NCI-H82 treated with DMSO at 0.1 percent for 48 hours (cell line): ENCODE results near the gene TIMM23.

ENCODE experiments used
- DNase-seq: peaks from one replicate; lab custom pipeline; 2025; ENCODE audit not compliant: unreplicated experiment; lab: John Stamatoyannopoulos, UW

The TIMM23 gene

DNA sequence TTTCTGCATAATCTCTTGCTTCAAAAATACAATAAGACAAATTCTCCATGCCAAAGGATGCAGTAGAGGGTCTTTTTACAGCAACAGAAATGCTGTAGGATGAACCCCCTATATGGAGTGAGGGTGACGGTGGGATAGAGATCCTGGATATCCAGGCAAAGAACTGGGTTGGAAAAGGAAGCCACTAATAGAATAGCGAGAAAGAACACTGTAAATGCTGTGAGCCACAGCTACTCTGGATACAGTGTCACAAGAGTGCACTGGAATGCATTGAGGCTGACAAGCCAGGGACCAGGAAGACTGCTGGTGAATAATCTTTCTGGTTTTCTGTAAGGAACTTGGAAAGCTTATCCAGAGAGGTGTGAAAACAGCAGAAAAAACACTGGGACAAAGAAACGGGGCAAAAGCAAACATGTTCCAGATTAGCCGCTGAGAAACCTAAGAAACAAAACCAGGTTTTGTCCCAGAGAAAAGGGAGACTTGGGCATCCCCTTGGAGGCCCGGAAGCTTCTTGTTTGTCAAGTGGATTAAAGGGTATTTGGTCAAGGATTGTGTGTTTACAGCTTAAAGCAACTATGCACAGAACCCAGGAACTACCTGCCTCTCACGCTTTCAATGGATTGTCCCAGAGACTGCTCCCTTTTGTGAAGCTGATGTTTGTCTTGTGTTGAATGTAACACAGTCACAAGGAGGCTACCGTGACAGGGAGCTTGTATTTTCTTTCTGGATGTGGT is 79.9 kb downstream of the TIMM23 start:
- no peak for DNase-seq

DNA sequence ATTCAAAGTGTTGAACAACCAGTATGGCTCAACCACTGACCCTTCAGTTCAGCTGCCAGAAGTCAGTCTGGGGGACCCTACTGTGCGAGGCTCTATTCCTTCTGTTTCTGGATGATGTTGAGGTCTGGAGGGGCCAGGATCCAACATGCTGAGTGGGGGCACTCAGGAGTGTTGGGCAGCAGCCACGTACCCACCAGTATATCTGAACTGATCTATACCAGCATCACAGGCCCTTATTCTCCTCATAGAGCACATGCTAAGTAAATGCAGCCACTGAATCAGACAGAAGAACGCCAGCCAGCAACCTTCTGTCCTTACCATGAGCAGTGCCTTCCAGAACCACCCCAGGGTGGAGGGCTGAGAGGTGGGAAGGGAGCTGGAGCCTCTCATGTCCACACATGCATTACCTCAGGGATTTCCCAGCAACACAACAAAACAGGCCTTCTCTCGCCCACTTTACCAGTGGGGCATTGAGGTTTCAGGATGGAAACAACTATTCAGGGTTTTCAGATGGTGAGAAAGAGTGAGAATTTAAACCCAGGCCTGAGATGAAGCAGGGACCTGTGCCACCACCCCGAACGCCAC is 80.6 kb downstream of the TIMM23 start:
- no peak for DNase-seq
